ENCODE measurements around the gene CHST15.

The CHST15 gene

DNA sequence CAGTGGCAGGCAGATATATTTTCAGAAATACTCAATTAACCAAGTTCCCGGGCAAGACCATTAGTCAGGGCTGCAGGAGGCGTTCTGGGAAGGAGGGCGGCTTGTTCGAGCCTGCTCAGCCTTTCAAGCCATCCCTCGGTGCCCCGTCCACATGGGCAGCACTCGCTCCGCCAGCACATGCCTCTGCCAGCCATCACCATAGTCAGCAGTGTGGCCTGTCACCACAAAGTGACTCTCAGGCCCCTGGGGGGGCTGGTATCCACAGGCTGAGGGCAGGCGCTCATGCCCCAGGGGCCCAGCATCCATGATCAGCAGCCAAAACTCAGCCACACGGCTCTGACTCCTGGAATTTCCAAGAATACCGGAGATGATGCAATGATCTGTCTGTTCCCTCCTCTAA lies 81.9 kb downstream of the CHST15 start:
- no peak for DNase-seq (ENCODE audit: low read depth)

- no peak for DNase-seq (ENCODE audit: low read depth)
Measured at GRCh38 chr10:124010563-124011131, 82.8 kb downstream of the CHST15 start.

- no peak for DNase-seq (ENCODE audit: low read depth)
Measured at GRCh38 chr10:124010024-124010423, 83.4 kb downstream of the CHST15 start.

DNA sequence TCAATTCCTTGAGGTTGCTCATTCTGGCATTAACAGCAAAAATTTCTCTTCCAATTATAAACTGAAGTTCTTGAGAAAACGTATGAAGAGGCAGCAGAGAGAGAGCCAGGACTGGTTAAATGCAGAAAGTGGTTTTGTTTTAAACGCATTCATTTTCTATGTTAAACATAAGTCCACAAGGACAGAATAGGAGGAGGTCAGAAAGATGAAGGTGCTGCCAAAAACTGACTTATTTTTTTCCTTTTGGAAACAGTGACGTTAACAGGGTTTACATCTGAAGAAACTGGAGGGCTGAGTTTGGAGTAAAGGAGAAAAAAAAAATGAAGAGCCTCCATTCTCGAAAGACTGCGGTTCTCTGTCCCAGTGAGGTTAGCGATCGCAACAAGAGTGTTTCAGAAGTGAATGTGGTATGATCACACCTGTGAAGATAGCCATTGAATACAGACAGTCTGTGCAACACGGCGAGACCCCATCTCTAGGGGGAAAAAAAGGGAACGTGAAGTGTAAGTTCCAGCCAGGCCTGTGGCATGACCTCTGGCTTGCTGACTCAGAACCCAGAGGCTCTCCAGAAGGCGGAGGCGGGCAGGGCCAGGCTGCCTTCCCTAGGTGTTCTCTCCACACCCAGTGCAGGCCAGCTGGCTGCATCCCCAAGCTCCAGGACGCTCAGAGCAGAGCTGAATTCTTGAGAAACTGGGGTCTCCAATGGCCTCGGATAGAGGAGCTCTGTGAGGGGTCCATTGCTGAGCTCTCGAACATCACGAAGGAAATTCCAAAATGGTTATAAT lies 84.0 kb downstream of the CHST15 start:
- no peak for DNase-seq (ENCODE audit: low read depth)

DNA sequence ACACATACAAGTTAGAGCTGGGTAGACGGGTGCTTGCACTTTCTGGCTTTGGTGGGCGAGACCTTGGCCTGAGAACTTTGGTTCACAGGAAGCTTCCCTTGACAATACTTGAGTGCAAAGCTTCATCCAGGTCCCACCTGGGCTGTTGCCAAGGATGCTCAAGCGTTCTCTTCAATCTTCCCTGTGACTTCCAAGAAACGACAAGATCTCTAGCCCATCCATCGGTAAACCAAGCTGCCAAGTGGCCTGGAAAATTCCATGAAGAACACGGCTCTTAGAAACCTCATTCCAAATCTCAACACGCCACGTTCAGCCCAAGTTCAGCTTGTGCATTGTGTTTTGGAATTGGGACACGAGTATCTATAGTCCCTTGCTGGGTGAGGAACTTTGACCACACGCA lies 84.7 kb downstream of the CHST15 start:
- no peak for DNase-seq (ENCODE audit: low read depth)

DNA sequence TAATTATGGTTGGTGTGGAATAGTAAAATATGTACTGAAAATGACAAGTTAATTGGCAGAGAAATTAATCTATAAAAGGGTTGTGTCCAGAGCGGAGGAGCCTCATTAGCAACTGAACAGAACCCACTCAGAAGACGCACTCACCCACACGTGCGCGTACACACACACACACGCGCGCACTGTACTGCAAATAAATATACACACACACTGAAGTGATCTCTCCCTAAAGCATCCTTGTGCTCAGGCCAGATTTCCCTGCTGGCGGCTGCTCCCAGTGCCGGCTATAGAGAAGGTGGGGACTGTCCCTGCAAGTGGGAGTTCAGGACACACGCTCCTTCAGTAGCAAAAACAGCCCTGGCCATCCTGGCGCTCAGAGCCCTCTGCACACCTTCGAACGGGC lies 85.2 kb downstream of the CHST15 start:
- no peak for DNase-seq (ENCODE audit: low read depth)

DNA sequence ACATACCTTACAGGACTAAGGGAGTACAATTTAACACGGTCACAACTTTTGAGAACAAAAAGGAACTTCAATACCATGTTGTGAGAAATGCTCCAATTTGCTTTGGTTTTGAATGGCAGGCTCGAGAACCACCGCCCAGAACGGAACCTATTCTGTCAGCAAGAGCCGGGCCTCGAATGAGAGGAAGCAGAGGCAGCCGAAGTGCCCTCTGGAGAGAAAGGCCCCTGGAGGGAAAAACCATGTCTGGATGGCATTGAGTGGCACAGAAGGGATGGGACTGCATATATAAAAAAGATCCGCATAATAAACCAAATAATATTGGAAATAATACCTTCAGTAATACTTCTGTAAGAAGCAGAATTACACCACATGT lies 85.6 kb downstream of the CHST15 start:
- DNase-seq (ENCODE audit: low read depth): no peak

DNA sequence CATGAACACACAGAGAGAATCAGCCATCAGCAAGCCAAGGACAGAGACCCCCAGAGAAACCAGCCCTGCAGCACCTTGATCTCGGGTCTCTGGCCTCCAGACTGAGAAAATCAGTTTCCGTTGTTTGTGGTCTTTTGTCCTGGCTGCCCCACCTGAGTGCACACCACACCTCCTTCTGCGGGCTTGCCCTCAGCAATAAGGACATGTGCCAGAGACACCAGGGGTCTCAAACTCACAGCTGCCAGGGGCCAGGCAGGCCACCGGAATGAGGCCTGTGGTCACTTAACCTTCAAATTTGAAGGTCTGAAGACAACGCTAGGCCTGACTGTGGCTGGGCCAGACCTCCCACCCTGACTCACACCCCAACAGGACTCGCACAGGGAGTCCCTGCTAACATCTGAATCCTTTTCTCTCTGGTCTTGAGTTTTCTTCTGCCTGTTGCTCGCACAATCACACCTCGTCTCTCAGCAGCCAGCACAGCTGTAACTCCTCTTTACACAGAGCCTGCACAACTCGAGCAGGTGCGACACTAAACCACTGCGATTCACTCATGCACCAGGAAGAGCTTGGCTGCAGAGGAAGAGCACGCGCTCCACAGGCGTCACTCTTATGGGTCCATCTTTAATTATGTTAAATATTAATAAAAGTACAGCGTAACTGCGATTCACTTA lies 86.2 kb downstream of the CHST15 start:
- no peak for DNase-seq (ENCODE audit: low read depth)

GRCh38 chr10:124006526-124006925 lies 86.9 kb downstream of the CHST15 start:
- DNase-seq (ENCODE audit: low read depth): no peak

DNA sequence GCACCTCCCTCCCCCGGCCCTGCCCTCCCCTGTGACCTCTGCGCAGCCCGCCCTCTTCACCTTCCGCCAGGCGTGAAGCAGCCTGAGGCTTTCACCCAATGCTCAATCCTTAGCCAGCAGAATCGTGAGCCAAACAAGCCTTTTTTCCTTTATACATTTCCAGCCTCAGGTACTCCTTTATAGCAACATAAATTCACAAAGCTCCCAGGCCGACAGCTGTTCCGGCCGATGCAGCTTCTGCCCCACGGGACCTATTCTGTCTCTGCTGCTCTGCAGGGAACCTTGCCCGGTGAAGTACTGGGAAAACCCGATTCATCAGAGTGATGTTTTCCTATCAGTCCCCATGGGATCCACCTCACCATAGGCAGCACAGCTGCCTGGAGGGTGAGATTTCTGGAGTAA lies 87.4 kb downstream of the CHST15 start:
- no peak for DNase-seq (ENCODE audit: low read depth)

GRCh38 chr10:124005091-124005490 lies 88.3 kb downstream of the CHST15 start:
- DNase-seq (ENCODE audit: low read depth): no peak

- DNase-seq (ENCODE audit: low read depth): no peak
Measured at GRCh38 chr10:124004663-124005004, 88.8 kb downstream of the CHST15 start.

GRCh38 chr10:124003871-124004662 lies 89.3 kb downstream of the CHST15 start:
- no peak for DNase-seq (ENCODE audit: low read depth)

DNA sequence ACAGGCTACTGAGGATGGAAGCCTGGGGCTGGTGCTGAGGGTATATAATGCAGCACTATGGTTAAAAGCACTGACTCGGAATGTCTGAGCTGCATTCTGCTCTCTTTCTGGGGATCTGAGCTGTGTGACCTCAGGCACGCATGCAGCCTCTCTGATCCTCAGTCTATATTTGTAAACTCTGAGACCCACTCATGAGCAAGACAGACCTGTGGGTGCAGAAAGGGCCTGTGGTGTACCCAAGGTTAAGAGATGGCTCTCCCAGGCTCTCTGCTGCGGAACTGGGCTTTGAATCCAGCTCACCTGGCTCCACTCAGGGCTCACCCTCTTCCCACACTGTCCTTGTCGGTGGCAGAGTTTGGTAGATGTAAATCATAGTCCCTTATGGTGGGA lies 89.9 kb downstream of the CHST15 start:
- no peak for DNase-seq (ENCODE audit: low read depth)

DNA sequence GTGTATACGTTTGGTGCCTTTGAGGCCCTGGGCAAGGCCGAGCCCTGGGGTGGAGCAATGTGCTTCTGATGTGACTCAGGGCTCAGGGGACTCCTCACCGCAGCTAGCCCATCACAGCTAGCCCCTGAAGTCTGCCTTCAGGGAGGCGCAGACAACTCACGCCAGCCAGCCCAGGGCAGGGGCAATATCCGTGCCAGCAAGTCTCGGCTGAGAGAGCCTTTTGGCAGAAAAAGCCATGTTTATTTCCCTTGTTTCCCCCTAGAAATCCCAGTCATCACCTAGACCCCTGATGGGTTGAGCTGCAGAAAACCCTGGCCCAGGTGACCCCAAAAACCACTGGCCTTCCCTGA lies 90.4 kb downstream of the CHST15 start:
- DNase-seq (ENCODE audit: low read depth): no peak

- DNase-seq (ENCODE audit: low read depth): no peak
Measured at GRCh38 chr10:124002391-124003069, 90.9 kb downstream of the CHST15 start.

- no peak for DNase-seq (ENCODE audit: low read depth)
Measured at GRCh38 chr10:124001391-124002148, 91.8 kb downstream of the CHST15 start.

DNA sequence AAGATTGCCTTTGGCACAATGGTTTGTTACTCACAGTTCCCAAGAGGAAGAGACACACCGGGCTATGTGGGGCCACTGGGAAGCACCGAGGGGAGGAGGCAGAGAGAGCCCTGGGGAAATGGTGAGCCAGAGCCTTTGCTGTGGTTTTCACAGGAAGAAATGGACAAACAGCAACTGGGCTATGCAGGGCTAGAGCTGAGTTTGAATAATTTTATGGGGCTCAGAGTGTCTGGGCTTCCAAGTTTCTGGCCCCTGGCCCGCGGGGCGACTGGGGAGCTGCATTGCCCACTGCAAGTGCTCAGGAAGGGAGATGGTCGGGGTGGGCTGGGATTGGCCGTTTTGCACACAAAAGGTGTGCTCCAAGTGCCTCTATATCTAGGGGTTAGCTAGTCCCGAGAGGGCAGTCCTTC lies 92.6 kb downstream of the CHST15 start:
- no peak for DNase-seq (ENCODE audit: low read depth)

- DNase-seq (ENCODE audit: low read depth): no peak
Measured at GRCh38 chr10:123999956-124000615, 93.3 kb downstream of the CHST15 start.

DNA sequence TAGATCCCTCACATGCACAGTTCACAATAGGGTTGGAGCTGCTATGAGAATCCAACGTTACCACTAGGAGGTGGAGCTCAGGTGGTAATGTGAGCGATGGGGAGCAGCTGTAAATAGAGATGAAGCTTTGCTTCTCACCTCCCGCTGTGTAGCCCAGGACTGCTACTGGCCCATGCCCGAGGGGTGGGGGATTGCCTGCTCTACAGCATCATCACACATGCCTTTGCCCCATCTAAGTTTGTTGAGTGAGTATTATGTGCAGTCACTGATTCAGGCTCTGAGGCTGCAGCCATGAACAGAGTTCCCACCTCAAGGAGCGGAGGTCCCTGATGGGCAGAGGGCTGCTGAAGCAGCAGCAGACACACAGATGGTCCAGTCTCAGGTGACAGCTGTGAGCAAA lies 94.1 kb downstream of the CHST15 start:
- no peak for DNase-seq (ENCODE audit: low read depth)

All from CMK (cell line).